Lower leg skin (tissue), 3 donors: Measurements from ENCODE around the gene SPON1.

Experiments
- POLR2A ChIP-seq, 2 donors: fragments of 450-650 bp; IDR thresholded peaks; one replicate each; pipeline ENCODE4 v1.6.1; 2016 to 2017; ENCODE audit warnings: antibody characterized with exemption in 2 of 2, mild to moderate bottlenecking in 1 of 2, moderate library complexity in 1 of 2
- TF ChIP-seq, protein P1 (sequence below), 3 donors: fragments of 450-650 bp; IDR thresholded peaks; one replicate each; pipeline ENCODE4 v1.5.1; 2016; ENCODE audit warnings: antibody characterized with exemption in 3 of 3, mild to moderate bottlenecking in 3 of 3, moderate library complexity in 2 of 3

- TF ChIP-seq, protein P1, sequence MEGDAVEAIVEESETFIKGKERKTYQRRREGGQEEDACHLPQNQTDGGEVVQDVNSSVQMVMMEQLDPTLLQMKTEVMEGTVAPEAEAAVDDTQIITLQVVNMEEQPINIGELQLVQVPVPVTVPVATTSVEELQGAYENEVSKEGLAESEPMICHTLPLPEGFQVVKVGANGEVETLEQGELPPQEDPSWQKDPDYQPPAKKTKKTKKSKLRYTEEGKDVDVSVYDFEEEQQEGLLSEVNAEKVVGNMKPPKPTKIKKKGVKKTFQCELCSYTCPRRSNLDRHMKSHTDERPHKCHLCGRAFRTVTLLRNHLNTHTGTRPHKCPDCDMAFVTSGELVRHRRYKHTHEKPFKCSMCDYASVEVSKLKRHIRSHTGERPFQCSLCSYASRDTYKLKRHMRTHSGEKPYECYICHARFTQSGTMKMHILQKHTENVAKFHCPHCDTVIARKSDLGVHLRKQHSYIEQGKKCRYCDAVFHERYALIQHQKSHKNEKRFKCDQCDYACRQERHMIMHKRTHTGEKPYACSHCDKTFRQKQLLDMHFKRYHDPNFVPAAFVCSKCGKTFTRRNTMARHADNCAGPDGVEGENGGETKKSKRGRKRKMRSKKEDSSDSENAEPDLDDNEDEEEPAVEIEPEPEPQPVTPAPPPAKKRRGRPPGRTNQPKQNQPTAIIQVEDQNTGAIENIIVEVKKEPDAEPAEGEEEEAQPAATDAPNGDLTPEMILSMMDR (IDR thresholded peaks at IDR 0.05): no peak
- no peak for TF ChIP-seq POLR2A (IDR thresholded peaks at IDR 0.05)
Observed at GRCh38 chr11:13949876-13950275, 12.6 kb upstream of the SPON1 start.
